RWPE1 (cell line): ENCODE data around the gene CD93.

ENCODE experiments used
- CTCF ChIA-PET: fragments of 350-600 bp; sonication (Branson Sonifier 250); formaldehyde crosslinking; extraction: SDS; loops from one replicate; lab custom pipeline; 2021; lab: Yijun Ruan, JAX
- POLR2A ChIA-PET: fragments of 400-600 bp; formaldehyde crosslinking; extraction: SDS; loops from one replicate; lab custom pipeline; 2020; ENCODE audit warnings: antibody characterized with exemption; ENCODE audit not compliant: low non-redundant PET; lab: Yijun Ruan, JAX
- DNase-seq: peaks from one replicate; pipeline ENCODE4 v3.0.0; 2012; ENCODE audit warnings: low spot score
- H3K27ac ChIP-seq: fragments of 450-650 bp; 2 replicates; pipeline ENCODE4 v1.5.1; 2017
- CTCF ChIP-seq: fragments of 450-650 bp; conservative IDR thresholded peaks from 2 replicates; pipeline ENCODE4 v1.5.1; 2017; ENCODE audit warnings: low read depth, mild to moderate bottlenecking

CD93 gene, protein sequence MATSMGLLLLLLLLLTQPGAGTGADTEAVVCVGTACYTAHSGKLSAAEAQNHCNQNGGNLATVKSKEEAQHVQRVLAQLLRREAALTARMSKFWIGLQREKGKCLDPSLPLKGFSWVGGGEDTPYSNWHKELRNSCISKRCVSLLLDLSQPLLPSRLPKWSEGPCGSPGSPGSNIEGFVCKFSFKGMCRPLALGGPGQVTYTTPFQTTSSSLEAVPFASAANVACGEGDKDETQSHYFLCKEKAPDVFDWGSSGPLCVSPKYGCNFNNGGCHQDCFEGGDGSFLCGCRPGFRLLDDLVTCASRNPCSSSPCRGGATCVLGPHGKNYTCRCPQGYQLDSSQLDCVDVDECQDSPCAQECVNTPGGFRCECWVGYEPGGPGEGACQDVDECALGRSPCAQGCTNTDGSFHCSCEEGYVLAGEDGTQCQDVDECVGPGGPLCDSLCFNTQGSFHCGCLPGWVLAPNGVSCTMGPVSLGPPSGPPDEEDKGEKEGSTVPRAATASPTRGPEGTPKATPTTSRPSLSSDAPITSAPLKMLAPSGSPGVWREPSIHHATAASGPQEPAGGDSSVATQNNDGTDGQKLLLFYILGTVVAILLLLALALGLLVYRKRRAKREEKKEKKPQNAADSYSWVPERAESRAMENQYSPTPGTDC

DNA sequence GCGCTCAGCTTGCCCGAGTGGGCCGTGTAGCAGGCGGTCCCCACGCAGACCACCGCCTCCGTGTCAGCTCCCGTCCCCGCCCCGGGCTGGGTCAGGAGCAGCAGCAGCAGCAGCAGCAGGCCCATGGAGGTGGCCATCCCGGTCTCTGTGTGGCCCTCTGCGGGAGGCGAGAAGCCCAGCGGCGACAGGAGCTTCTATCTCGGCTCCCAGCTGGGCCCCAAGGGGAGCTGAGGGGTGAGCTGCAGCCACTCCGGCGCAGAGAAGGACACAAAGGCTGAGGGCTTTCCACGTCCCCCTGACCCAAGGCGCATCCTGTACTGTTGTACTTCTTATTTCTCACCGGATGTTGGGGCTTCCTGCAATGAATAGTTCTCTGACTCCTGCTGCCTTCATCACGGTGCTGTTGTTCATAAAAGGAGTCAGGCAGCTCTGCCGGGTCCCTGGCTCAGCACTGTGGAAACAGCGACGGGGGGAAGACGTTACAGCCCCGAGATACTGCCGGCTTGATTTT lies at the start of gene CD93:
TSS of gene CD93 (minus strand) at position 269 of the 511 bp plus-strand sequence. CDS start at position 137, 132 bp downstream.
- CTCF ChIA-PET = interaction anchor here (0.6 kb wide), 1 partner anchor 88 kb away, joined by 4 read pairs; no protein-coding TSS in a partner anchor
- no peak within 1 kb of the TSS for H3K27ac ChIP-seq
- no peak for TF ChIP-seq CTCF
- POLR2A ChIA-PET = no interaction called here
- DNase-seq = no peak

DNA sequence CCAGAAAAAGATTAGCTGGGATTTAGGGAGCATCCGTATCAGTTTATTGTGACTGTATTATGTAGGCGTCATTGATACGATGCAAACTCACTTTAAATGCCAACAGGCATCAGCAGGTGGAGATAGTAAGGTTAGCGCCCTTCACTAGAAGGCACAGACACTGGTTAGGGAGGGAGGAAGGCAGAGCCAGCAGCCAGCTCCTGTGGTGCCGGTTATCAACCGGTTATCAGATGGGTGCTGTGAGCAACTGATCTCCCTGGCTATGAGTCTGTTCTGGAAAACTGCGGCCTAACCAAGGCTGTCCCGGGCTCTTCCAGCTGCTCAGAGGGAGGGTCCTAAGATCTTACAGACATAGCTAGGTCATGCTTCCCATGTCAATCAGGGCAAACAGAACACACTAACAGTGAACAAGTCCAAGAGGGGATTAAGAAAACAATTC lies 47.5 kb upstream of the CD93 start:
- H3K27ac ChIP-seq = no peak overlapping the region
- ChIA-PET CTCF (interaction anchor here (0.6 to 0.8 kb wide), 4 partner anchors 15 to 442 kb away, joined by 3 to 5 read pairs (median 3); no protein-coding TSS in a partner anchor), POLR2A (no interaction called here)
- no peak for TF ChIP-seq CTCF
- DNase-seq = no peak

DNA sequence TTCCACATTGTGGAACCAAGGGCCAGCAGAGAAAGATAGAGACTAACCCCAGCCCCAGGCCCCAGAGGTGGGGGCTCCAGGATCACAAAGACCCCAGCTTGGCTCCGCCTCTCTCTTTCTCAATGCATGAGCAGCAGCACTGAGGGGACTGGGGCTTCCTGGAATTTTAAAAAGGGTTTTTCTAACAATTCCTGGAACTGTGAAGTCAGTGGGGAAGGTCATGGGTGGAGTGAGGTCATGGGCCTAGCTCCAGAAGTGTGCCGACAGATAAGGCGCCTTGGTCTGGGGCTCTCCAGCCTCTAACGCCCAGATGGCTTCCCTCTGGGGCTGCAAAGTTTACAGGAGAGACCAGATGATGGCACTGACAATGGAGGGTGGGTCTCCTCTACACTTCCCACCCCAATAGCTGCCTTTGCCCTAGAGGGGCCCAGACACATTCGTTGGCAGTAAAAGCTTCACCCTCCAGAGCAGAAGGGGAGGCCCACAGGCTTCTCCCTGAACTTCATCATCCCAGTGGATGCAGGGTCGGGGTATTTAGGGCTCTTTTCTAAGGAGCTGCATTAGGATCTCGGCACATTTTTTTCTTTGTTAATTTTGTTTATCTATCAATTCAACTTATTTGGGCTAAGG lies 46.9 kb upstream of the CD93 start:
- no peak overlapping the region for H3K27ac ChIP-seq
- TF ChIP-seq CTCF = no peak
- ChIA-PET POLR2A (no interaction called here), CTCF (interaction anchor here (0.6 to 0.8 kb wide), 4 partner anchors 15 to 441 kb away, joined by 3 to 5 read pairs (median 3); no protein-coding TSS in a partner anchor)
- DNase-seq = no peak

GRCh38 chr20:23132293-23132929 lies 46.3 kb upstream of the CD93 start:
- TF ChIP-seq CTCF = no peak
- CTCF ChIA-PET = no interaction called here
- no peak for DNase-seq
- H3K27ac ChIP-seq = no peak overlapping the region
- POLR2A ChIA-PET = no interaction called here

DNA sequence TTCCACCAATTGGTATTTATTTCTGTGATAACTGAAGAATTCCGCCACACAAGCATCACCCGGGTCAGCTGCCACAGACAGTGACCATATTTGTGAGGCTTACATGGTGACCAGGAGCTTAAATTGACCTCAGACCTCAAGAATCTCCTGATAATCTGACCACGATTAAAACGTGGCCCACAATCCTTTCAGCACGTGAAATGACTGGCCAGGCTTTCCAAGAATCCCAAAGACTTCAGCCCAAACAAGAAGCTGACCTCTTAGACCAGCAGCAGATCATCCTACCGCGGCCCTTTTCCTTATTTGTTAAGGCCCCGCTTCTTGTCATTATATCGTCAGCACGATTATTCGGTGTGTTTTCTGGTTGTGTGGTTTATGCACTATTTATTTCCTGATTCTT lies 45.6 kb upstream of the CD93 start:
- ChIA-PET CTCF (no interaction called here), POLR2A (no interaction called here)
- TF ChIP-seq CTCF = no peak
- no peak for DNase-seq
- no peak overlapping the region for H3K27ac ChIP-seq
